Natural killer cell (primary cell): ENCODE data around the gene R3HDM4. TPM values are rescaled to one million over a fixed set of nuclear protein-coding genes. Genes with fewer than 3 reads are reported as not detected.

Source experiments
- ATAC-seq, 3 donors: fragments of 150-1000 bp in 2 of 3; fragments of 200-7000 bp in 1 of 3; cut with Tn5 transposase; 1 replicate in 1 of 3; 2 replicates in 2 of 3; pipeline ENCODE4 v1.10.0; 2021; ENCODE audit warnings: mild to moderate bottlenecking in 2 of 3, moderate library complexity in 2 of 3
- DNase-seq, 2 donors: peaks; one replicate each; pipeline versions ENCODE4 v3.0.0 to v3.0.0-alpha.2; 2013 to 2021; ENCODE audit warnings: mixed read lengths in 1 of 2
- H3K27ac ChIP-seq: one replicate; pipeline ENCODE4 v1.5.1; 2013; ENCODE audit warnings: mild to moderate bottlenecking, low read length
- H3K27me3 ChIP-seq: one replicate; pipeline ENCODE4 v1.6.1; 2013; ENCODE audit warnings: low read length; ENCODE audit not compliant: control insufficient read depth, insufficient read depth
- H3K36me3 ChIP-seq: one replicate; pipeline ENCODE4 v1.6.1; 2013; ENCODE audit warnings: low read length; ENCODE audit not compliant: control insufficient read depth, insufficient read depth
- H3K4me1 ChIP-seq: one replicate; pipeline ENCODE4 v1.6.1; 2013; ENCODE audit warnings: low read length; ENCODE audit not compliant: control insufficient read depth, insufficient read depth
- H3K4me3 ChIP-seq: one replicate; pipeline ENCODE4 v1.5.1; 2013; ENCODE audit warnings: low read length
- H3K9me3 ChIP-seq: one replicate; pipeline ENCODE4 v1.6.1; 2013; ENCODE audit warnings: low read length; ENCODE audit not compliant: control insufficient read depth, insufficient read depth
- H3K27ac Mint-ChIP-seq, 2 donors: one replicate each; pipeline ENCODE4 v1.8.0; 2022; ENCODE audit warnings: mild to moderate bottlenecking in 2 of 2, mixed read lengths in 2 of 2, moderate library complexity in 1 of 2
- H3K27me3 Mint-ChIP-seq, 2 donors: one replicate each; pipeline ENCODE4 v1.8.0; 2022; ENCODE audit warnings: low read depth in 2 of 2, mixed read lengths in 2 of 2
- H3K36me3 Mint-ChIP-seq: one replicate; pipeline ENCODE4 v1.8.0; 2022; ENCODE audit warnings: mixed read lengths
- H3K4me1 Mint-ChIP-seq, 2 donors: one replicate each; pipeline ENCODE4 v1.8.0; 2022; ENCODE audit warnings: mixed read lengths in 2 of 2
- H3K4me3 Mint-ChIP-seq: one replicate; pipeline ENCODE4 v1.8.0; 2022; ENCODE audit warnings: mild to moderate bottlenecking, moderate library complexity, mixed read lengths
- H3K9me3 Mint-ChIP-seq, 2 donors: one replicate each; pipeline ENCODE4 v1.8.0; 2022; ENCODE audit warnings: mixed read lengths in 2 of 2
- WGBS: methylation state at CpG from one replicate; pipeline ENCODE4 v1.1.7; 2013; ENCODE audit warnings: missing lambda C conversion rate; ENCODE audit not compliant: insufficient coverage; 5-methylcytosine and 5-hydroxymethylcytosine counted together
- intact Hi-C: fragments of 100-400 bp; cut with micrococcal nuclease; formaldehyde crosslinking; loops from one replicate; pipeline ENCODE4 v1.14.2; 2022
- total RNA-seq, 4 donors: library from RNA; stranded (reverse); fragments of 120-200 nt in 1 of 4; gene quantifications; one replicate each; pipeline versions ENCODE4 v1.2.3 to v1.2.4, GENCODE V29; 2013 to 2022
- TF ChIP-seq, protein P1 (sequence below): fragments of 200-600 bp; IDR thresholded peaks from one replicate; pipeline ENCODE4 v1.8.0; 2022; ENCODE audit warnings: antibody characterized with exemption

The R3HDM4 gene
- 100 to 1,000 TPM in 1 of 3 donors, 10 to 100 TPM in 2; 88.7 to 106 (median 97.8) TPM for total RNA-seq
- 48.1 TPM for total RNA-seq (2013)

DNA sequence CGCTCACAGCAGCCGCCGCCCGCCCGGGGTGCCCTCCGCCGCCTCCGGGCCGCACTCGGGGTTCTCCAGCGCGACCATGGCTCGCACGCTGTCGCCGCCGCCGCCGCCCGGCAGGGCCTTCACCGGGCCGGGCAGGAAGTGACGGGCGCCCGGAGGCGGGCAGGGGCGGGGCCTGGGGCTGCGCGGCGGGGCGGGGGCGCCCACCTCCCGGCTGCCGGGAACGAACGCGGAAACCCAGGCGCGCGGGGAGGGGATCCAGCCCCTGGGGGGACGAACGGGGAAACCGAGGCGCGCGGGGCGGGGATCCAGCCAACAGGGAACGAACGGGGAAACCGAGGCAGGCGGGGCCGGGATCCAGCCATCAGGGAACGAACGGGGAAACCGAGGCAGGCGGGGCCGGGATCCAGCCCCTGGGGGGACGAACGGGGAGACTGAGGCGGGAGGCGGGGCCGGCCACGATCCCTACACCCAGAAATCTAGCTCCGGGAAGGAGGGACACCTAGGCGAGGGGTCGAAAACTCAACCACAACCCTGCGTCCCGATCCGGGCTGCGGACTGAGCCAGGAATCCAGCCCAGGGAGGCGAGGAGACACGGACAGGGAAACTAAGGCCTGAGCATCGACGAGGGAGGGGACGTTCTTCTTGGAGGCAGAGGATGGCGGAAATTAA is at the start of gene R3HDM4:
Gene R3HDM4, minus strand, starts transcription at position 140 of the 669 bp plus-strand sequence. Its CDS starts 62 bp downstream, at position 78.
- H3K4me3 ChIP-seq: peak within 1 kb of the TSS; percentile 92
- Mint-ChIP-seq H3K36me3 (no peaks in the 10 kb centered on the region), H3K27me3 (peaks cover 0 to 8% of the 10 kb centered on the region in 2 donors), H3K4me1 (peaks cover 12 to 17% of the 10 kb centered on the region in 2 donors), H3K27ac (peak within 1 kb of the TSS; percentile 64 to 83), H3K9me3 (no peaks in the 10 kb centered on the region), H3K4me3 (peak within 1 kb of the TSS; percentile 86)
- no peaks in the 10 kb centered on the region for H3K9me3 ChIP-seq
- DNase-seq (peak; percentile 83 to 90), ATAC-seq (peak; percentile 75 to 88 (median 85))
- TF ChIP-seq, protein P1, sequence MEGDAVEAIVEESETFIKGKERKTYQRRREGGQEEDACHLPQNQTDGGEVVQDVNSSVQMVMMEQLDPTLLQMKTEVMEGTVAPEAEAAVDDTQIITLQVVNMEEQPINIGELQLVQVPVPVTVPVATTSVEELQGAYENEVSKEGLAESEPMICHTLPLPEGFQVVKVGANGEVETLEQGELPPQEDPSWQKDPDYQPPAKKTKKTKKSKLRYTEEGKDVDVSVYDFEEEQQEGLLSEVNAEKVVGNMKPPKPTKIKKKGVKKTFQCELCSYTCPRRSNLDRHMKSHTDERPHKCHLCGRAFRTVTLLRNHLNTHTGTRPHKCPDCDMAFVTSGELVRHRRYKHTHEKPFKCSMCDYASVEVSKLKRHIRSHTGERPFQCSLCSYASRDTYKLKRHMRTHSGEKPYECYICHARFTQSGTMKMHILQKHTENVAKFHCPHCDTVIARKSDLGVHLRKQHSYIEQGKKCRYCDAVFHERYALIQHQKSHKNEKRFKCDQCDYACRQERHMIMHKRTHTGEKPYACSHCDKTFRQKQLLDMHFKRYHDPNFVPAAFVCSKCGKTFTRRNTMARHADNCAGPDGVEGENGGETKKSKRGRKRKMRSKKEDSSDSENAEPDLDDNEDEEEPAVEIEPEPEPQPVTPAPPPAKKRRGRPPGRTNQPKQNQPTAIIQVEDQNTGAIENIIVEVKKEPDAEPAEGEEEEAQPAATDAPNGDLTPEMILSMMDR: no peak
- peaks cover 54% of the 10 kb centered on the region for H3K4me1 ChIP-seq
- intact Hi-C loops: no loop called here
- WGBS: under 1% methylated on average over 76 of the region's 76 CpGs
- peak within 1 kb of the TSS; percentile 98 for H3K27ac ChIP-seq
- no peaks in the 10 kb centered on the region for H3K36me3 ChIP-seq
- H3K27me3 ChIP-seq: peaks cover 13% of the 10 kb centered on the region

DNA sequence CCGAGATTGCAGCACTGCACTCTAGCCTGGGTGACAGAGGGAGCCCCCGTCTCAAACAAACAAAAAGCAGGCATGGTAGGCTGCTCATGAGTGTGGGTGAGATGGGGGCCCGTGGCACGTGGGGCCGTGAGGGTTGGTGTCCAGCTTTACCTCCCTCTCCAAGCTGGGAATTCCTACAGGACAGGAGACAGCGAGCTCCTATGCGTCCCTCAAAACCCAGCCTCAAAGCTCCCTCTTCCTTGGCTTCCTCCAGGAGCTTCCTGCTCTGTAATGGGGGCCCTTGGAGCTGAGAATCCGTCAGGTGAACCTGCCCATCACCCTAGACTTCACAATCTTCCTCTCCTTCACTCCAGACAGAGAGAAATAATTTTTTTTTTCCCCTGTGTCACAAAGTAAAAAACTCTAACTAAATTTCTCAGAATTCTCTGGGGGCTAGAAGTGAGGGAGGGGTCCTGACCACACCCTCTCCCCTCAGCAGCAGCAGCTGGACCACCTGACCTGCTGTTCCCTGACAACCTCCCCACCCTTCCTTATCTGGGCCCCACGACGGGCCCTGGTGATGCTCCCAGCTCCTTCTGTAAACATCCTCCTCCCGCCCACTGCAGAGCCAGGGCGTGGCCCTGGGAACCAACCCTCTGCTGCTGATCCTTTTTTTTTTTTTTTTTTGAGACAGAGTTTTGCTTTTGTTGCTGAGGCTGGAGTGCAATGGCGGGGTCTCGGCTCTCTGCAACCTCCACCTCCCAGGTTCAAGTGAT is 49.0 kb upstream of the R3HDM4 start:
- TF ChIP-seq, protein P1: no peak
- Mint-ChIP-seq H3K27me3 (no peaks in the 10 kb centered on the region), H3K9me3 (no peaks in the 10 kb centered on the region), H3K27ac (no peak overlapping the region), H3K4me3 (no peak overlapping the region), H3K36me3 (no peaks in the 10 kb centered on the region), H3K4me1 (no peaks in the 10 kb centered on the region)
- intact Hi-C loops: no loop called here
- Histone ChIP-seq H3K4me1 (no peaks in the 10 kb centered on the region), H3K36me3 (peaks cover 12% of the 10 kb centered on the region), H3K4me3 (no peak overlapping the region), H3K9me3 (no peaks in the 10 kb centered on the region), H3K27me3 (no peaks in the 10 kb centered on the region), H3K27ac (no peak overlapping the region)
- DNase-seq: no peak
- no peak for ATAC-seq
- WGBS: 87% methylated on average over 12 of the region's 14 CpGs

DNA sequence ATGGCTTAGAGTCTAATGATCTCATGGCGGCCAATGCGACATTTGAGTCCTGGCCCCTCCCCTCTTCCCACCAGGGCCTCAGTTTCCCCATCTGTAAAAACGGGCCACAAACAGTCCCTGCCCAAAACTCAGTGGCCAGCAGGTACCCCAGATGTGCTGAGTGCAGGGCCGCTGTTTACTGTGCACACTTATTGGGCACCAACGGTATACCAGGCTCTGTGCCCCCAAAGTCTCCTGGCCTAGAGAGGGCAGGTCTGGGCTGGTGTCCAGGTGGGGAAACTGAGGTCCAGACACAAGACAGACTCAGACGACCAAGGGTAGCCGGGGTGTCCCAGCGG is 47.6 kb upstream of the R3HDM4 start:
- Histone ChIP-seq H3K9me3 (no peaks in the 10 kb centered on the region), H3K27me3 (no peaks in the 10 kb centered on the region), H3K4me1 (no peaks in the 10 kb centered on the region), H3K36me3 (peaks cover 7% of the 10 kb centered on the region), H3K4me3 (no peak overlapping the region), H3K27ac (no peak overlapping the region)
- H3K4me3 Mint-ChIP-seq: no peak overlapping the region
- WGBS: 86% methylated on average over 8 of the region's 8 CpGs
- H3K9me3 Mint-ChIP-seq: no peaks in the 10 kb centered on the region
- no peaks in the 10 kb centered on the region for H3K4me1 Mint-ChIP-seq
- H3K27ac Mint-ChIP-seq: no peak overlapping the region
- intact Hi-C loops: no loop called here
- ATAC-seq (no peak), DNase-seq (no peak)
- TF ChIP-seq, protein P1: no peak
- no peaks in the 10 kb centered on the region for H3K36me3 Mint-ChIP-seq
- H3K27me3 Mint-ChIP-seq: no peaks in the 10 kb centered on the region
